ENCODE measurements around the gene CBX7. TPM values are rescaled to one million over a fixed set of nuclear protein-coding genes. Genes with fewer than 3 reads are reported as not detected.
A peak's percentile ranks its signal among the peaks of the same experiment; 100 is the strongest.

CBX7 gene
- polyA plus RNA-seq, 2 of the 4 experiments (the other 2 are of a cell fraction): 0.79 to 2.5 TPM

DNA sequence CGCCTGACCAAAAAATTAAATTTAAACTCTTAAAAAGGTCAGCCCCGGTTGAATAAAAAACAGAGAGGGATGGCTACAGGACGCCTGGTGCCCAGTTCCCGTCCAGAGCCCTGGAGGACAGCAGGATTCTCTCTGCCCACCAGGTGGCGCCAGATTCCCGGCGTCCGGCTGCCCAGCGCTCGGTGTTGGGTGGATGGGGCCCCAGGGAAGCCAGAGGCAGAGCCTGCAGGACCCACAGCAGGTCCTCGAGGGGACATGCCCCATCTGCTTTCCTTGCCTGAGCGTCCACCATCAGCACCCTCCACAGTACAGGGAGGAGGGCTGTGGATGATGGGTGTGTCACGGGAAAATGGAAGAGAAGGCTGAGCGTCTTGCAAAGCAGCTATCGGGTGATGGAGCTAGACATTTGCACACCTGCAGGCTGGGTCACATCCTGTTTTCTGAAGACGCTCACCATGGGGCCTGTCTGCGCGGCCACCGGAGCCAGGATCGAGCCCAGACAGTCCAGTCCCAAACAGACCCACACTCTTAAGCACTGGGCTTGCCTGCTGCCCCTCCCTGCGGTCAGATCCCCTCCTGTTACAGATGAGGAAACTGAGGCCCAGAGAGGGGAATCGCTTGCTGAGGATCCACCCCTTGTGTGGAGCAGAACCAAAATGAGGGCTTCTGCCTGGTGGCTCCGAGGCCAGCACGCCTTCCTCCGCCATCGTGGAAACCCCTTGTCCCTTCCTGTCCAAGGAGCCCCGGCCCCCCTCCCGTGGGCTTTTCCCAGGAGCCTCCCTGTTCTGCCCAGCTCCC, 18.5 kb upstream of the CBX7 start:
- H3K9me3 ChIP-seq: no peaks in the 10 kb centered on the region; the same call in 2 of the 3 replicates
- H3K4me1 ChIP-seq: peaks cover 48% of the 10 kb centered on the region
- ATAC-seq: peak; percentile 77 to 89
- WGBS (ENCODE audit: missing lambda C conversion rate): 41% methylated on average over 14 of the region's 28 CpGs
- ChIA-PET POLR2A (interaction anchor here (0.7 to 2.8 kb wide), 3 partner anchors 140 to 148 kb away, joined by 5 to 16 read pairs (median 6); partner anchors contain the start of gene RPL3), CTCF (interaction anchor here (0.6 to 9.0 kb wide), 40 partner anchors 9 to 361 kb away, joined by 3 to 96 read pairs (median 5); partner anchors contain the start of genes PDGFB and RPL3)
- no peak for FAIRE-seq
- H3K27ac ChIP-seq: peak overlapping the region; percentile 92 to 95
- H3K4me2 ChIP-seq: peak overlapping the region; percentile 59
- no peak overlapping the region for H3K4me3 ChIP-seq
- DNase-seq (ENCODE audit: low read depth in 1 of 2, low spot score in 1 of 2): peak; percentile 54 to 68
- TF ChIP-seq HOXB13 (CRISPR knock-in tag; IDR thresholded peaks at IDR 0.05; ENCODE audit: low read depth) (no peak), MYC (IDR thresholded peaks at IDR 0.05; ENCODE audit: borderline replicate concordance, low read length) (no peak), POLR2A (IDR thresholded peaks at IDR 0.05; ENCODE audit: low read length) (no peak), HMGXB4 (CRISPR knock-in tag; IDR thresholded peaks at IDR 0.05; ENCODE audit: borderline replicate concordance) (no peak), RAD21 (conservative IDR thresholded peaks at IDR 0.05 in 1 of 2, IDR thresholded peaks at IDR 0.05 in 1 of 2) (peak; percentile 93 to 96), JUNB (IDR thresholded peaks at IDR 0.05) (no peak), HOXA7 (CRISPR knock-in tag; IDR thresholded peaks at IDR 0.05) (no peak), RFX5 (IDR thresholded peaks at IDR 0.05) (no peak), ELK1 (IDR thresholded peaks at IDR 0.05; ENCODE audit: low read depth, low read length) (no peak), KDM1A (IDR thresholded peaks at IDR 0.05; ENCODE audit: low read depth) (no peak), MAX (IDR thresholded peaks at IDR 0.05) (peak; percentile 27; the same call in 1 of the 2 replicates), FOXS1 (CRISPR knock-in tag; IDR thresholded peaks at IDR 0.05) (no peak), HOXB5 (CRISPR knock-in tag; IDR thresholded peaks at IDR 0.05) (no peak), GATA3 (IDR thresholded peaks at IDR 0.05; ENCODE audit: borderline replicate concordance) (no peak), HDAC2 (IDR thresholded peaks at IDR 0.05) (no peak), TP53 (CRISPR knock-in tag; IDR thresholded peaks at IDR 0.05) (no peak), CTCF (IDR thresholded peaks at IDR 0.05) (peak; percentile 84), EP300 (IDR thresholded peaks at IDR 0.05) (no peak), EHF (CRISPR knock-in tag; IDR thresholded peaks at IDR 0.05) (no peak), FOSL2 (IDR thresholded peaks at IDR 0.05) (no peak), FOSL2 (CRISPR knock-in tag; IDR thresholded peaks at IDR 0.05) (0 out of 2 replicates have a peak, but pooled peaks have one; percentile 14), ZFP36 (IDR thresholded peaks at IDR 0.05; ENCODE audit: borderline replicate concordance, partially characterized antibody) (peak; percentile 15), JUN (IDR thresholded peaks at IDR 0.05) (no peak), RNF2 (IDR thresholded peaks at IDR 0.05; ENCODE audit: borderline replicate concordance, low read depth) (no peak), EHMT2 (IDR thresholded peaks at IDR 0.05; ENCODE audit: low read depth) (no peak), SMC3 (IDR thresholded peaks at IDR 0.05) (peak; percentile 98)
- TF ChIP-seq, protein P1, sequence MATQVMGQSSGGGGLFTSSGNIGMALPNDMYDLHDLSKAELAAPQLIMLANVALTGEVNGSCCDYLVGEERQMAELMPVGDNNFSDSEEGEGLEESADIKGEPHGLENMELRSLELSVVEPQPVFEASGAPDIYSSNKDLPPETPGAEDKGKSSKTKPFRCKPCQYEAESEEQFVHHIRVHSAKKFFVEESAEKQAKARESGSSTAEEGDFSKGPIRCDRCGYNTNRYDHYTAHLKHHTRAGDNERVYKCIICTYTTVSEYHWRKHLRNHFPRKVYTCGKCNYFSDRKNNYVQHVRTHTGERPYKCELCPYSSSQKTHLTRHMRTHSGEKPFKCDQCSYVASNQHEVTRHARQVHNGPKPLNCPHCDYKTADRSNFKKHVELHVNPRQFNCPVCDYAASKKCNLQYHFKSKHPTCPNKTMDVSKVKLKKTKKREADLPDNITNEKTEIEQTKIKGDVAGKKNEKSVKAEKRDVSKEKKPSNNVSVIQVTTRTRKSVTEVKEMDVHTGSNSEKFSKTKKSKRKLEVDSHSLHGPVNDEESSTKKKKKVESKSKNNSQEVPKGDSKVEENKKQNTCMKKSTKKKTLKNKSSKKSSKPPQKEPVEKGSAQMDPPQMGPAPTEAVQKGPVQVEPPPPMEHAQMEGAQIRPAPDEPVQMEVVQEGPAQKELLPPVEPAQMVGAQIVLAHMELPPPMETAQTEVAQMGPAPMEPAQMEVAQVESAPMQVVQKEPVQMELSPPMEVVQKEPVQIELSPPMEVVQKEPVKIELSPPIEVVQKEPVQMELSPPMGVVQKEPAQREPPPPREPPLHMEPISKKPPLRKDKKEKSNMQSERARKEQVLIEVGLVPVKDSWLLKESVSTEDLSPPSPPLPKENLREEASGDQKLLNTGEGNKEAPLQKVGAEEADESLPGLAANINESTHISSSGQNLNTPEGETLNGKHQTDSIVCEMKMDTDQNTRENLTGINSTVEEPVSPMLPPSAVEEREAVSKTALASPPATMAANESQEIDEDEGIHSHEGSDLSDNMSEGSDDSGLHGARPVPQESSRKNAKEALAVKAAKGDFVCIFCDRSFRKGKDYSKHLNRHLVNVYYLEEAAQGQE (IDR thresholded peaks at IDR 0.05): no peak
- TF ChIP-seq, protein P2, sequence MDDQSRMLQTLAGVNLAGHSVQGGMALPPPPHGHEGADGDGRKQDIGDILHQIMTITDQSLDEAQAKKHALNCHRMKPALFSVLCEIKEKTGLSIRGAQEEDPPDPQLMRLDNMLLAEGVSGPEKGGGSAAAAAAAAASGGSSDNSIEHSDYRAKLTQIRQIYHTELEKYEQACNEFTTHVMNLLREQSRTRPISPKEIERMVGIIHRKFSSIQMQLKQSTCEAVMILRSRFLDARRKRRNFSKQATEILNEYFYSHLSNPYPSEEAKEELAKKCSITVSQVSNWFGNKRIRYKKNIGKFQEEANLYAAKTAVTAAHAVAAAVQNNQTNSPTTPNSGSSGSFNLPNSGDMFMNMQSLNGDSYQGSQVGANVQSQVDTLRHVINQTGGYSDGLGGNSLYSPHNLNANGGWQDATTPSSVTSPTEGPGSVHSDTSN (IDR thresholded peaks at IDR 0.05): no peak
